SH-SY5Y (cell line): ENCODE data around the gene CSTPP1.

Experiments
- GATA2 ChIP-seq: IDR thresholded peaks from 2 replicates; pipeline ENCODE4 v1.6.1; 2011; ENCODE audit warnings: mild to moderate bottlenecking, low read depth, low read length
- GATA3 ChIP-seq: IDR thresholded peaks from 2 replicates; pipeline ENCODE4 v1.6.1; 2011; ENCODE audit warnings: low read depth, mild to moderate bottlenecking, low read length, moderate library complexity

- TF ChIP-seq GATA2 = no peak
- TF ChIP-seq GATA3 = no peak
These were observed 17.6 kb upstream of the CSTPP1 start for GRCh38 chr11:46918788-46919513.
